ENCODE measurements around the gene GCC2. TPM values are rescaled to one million over a fixed set of nuclear protein-coding genes. Genes with fewer than 3 reads are reported as not detected.

The GCC2 gene
- total RNA-seq, 1 experiment from 2014 or later: 28.2 TPM

DNA sequence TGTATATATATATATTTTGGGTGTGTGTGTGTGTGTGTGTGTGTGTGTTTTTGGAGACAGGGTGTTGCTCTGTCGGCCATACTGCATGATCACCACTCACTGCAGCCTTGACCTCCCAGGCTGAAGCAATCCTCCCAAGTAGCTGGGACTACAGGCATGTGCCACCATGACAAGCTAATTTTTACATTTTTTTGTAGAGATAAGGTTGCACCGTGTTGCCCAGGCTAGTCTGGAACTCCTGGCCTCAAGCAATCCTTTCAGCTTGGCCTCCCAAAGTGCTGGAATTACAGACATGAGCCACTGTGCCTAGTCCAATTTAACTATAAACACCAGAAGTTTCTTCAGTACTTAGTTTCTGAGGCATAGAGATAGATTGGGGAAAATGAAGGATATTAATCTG is 103.6 kb downstream of the GCC2 start:
- POLR2A ChIA-PET: no interaction called here
- no peak for TF ChIP-seq SRF (IDR thresholded peaks at IDR 0.05; ENCODE audit: low read depth)
- no peak for TF ChIP-seq ZFX (IDR thresholded peaks at IDR 0.05)
- TF ChIP-seq FOSL1 (IDR thresholded peaks at IDR 0.05; ENCODE audit: low read depth): no peak
- no peak for TF ChIP-seq CEBPB (IDR thresholded peaks at IDR 0.05; ENCODE audit: low read depth)
- TF ChIP-seq YY1 (IDR thresholded peaks at IDR 0.05; ENCODE audit: extremely low read depth, insufficient replicate concordance, low read depth, low read length): no peak
- no peak for TF ChIP-seq POLR2A (IDR thresholded peaks at IDR 0.05; ENCODE audit: borderline replicate concordance, extremely low read depth, insufficient read depth, insufficient read length)
- TF ChIP-seq EGR1 (IDR thresholded peaks at IDR 0.05; ENCODE audit: low read depth): no peak
- TF ChIP-seq, protein P1, sequence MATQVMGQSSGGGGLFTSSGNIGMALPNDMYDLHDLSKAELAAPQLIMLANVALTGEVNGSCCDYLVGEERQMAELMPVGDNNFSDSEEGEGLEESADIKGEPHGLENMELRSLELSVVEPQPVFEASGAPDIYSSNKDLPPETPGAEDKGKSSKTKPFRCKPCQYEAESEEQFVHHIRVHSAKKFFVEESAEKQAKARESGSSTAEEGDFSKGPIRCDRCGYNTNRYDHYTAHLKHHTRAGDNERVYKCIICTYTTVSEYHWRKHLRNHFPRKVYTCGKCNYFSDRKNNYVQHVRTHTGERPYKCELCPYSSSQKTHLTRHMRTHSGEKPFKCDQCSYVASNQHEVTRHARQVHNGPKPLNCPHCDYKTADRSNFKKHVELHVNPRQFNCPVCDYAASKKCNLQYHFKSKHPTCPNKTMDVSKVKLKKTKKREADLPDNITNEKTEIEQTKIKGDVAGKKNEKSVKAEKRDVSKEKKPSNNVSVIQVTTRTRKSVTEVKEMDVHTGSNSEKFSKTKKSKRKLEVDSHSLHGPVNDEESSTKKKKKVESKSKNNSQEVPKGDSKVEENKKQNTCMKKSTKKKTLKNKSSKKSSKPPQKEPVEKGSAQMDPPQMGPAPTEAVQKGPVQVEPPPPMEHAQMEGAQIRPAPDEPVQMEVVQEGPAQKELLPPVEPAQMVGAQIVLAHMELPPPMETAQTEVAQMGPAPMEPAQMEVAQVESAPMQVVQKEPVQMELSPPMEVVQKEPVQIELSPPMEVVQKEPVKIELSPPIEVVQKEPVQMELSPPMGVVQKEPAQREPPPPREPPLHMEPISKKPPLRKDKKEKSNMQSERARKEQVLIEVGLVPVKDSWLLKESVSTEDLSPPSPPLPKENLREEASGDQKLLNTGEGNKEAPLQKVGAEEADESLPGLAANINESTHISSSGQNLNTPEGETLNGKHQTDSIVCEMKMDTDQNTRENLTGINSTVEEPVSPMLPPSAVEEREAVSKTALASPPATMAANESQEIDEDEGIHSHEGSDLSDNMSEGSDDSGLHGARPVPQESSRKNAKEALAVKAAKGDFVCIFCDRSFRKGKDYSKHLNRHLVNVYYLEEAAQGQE (IDR thresholded peaks at IDR 0.05; ENCODE audit: low read depth): no peak
- no peak for TF ChIP-seq JUND (IDR thresholded peaks at IDR 0.05)
- TF ChIP-seq, protein P2, sequence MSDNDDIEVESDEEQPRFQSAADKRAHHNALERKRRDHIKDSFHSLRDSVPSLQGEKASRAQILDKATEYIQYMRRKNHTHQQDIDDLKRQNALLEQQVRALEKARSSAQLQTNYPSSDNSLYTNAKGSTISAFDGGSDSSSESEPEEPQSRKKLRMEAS (IDR thresholded peaks at IDR 0.05): no peak
- no peak for TF ChIP-seq EZH2 (IDR thresholded peaks at IDR 0.05)
- TF ChIP-seq EZH2phosphoT487 (IDR thresholded peaks at IDR 0.05; ENCODE audit: borderline replicate concordance): no peak
- TF ChIP-seq SP1 (IDR thresholded peaks at IDR 0.05; ENCODE audit: low read depth): no peak
- TF ChIP-seq ZNF274 (IDR thresholded peaks at IDR 0.05; ENCODE audit: low read depth, low read length): no peak
- TF ChIP-seq ELF1 (IDR thresholded peaks at IDR 0.05; ENCODE audit: borderline replicate concordance, low read depth): no peak
- RAD21 ChIA-PET (ENCODE audit: low non-redundant PET in 1 of 2, low total read pairs in 2 of 2, uncharacterized antibody in 2 of 2, unreplicated experiment in 2 of 2): no interaction called here
- H3K4me3 ChIP-seq (replicated peaks in 1 of 2; ENCODE audit: low read depth in 1 of 2, low read length in 2 of 2): no peak overlapping the region
- no peak for ATAC-seq
- CTCF ChIA-PET: no interaction called here
- H3K27me3 ChIP-seq (ENCODE audit: insufficient read depth, low read length): no peaks in the 10 kb centered on the region
- no peak for DNase-seq (ENCODE audit: low read depth, low spot score)
- H3K9me3 ChIP-seq (ENCODE audit: control insufficient read depth in 1 of 2, insufficient read depth in 1 of 2, low read depth in 1 of 2, low read length in 2 of 2): no peaks in the 10 kb centered on the region
- H3K9ac ChIP-seq (ENCODE audit: low read length): no peak overlapping the region
- H3K9me2 ChIP-seq (ENCODE audit: insufficient read depth): no peaks in the 10 kb centered on the region
- H3K4me1 ChIP-seq (ENCODE audit: control insufficient read depth in 1 of 2, insufficient read depth in 2 of 2, low read length in 2 of 2): no peaks in the 10 kb centered on the region
- H3K27ac ChIP-seq (ENCODE audit: low read depth, low read length): no peak overlapping the region
- intact Hi-C loops (cut with micrococcal nuclease): no loop called here
- H2AFZ ChIP-seq (ENCODE audit: low read depth, low read length, poor library complexity, severe bottlenecking): no peak overlapping the region
- no peak overlapping the region for H3K4me2 ChIP-seq (ENCODE audit: low read length)
- H3K36me3 ChIP-seq (ENCODE audit: control insufficient read depth in 1 of 2, insufficient read depth in 2 of 2, low read length in 2 of 2): no peaks in the 10 kb centered on the region
- BruUV-seq (replicated peaks): no TSS peak
- peaks cover 77% of the 10 kb centered on the region for H3K79me2 ChIP-seq (ENCODE audit: insufficient read depth, low read length)
- H4K20me1 ChIP-seq (ENCODE audit: insufficient read depth): no peaks in the 10 kb centered on the region
